ENCODE results near the gene PPP3CA. TPM values are rescaled to one million over a fixed set of nuclear protein-coding genes. Genes with fewer than 3 reads are reported as not detected.

The PPP3CA gene
- 34.1 and 37.0 TPM in 2 replicates for total RNA-seq

DNA sequence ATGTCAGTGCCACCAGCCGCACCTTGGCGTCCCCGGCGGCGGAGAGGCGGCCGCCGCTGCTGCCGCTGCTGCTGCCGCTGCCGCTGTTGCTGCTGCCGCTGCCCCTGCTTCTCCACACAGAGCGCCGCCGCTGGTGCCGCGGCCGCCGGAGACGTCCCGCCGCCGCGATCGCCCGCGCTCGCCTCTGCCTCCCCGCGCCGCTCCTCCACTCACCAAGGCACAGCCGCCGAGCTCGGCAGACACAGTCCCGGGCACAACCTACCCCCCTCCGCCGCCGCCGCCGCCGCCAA lies at the start of gene PPP3CA:
PPP3CA (minus strand) TSS at position 260 of the 290 bp plus-strand sequence.

Measured in cardiac ventricle fibroblast (primary cell).